Suprapubic skin (tissue), 4 donors: Measurements from ENCODE around the gene PGLYRP2. TPM values are rescaled to one million over a fixed set of nuclear protein-coding genes. Genes with fewer than 3 reads are reported as not detected.
"Not testable (repeated sequence)": the region's sequence is repeated elsewhere in the genome, so short reads cannot be mapped to it uniquely, and the experiment has no call there.

Source experiments
- DNase-seq, 2 donors: peaks; one replicate each; pipeline ENCODE4 v3.0.0-alpha.2; 2019; ENCODE audit warnings: low spot score in 2 of 2
- H3K27ac ChIP-seq: fragments of 200-600 bp; sonication (generic); one replicate; pipeline ENCODE4 v1.5.1; 2019
- H3K27me3 ChIP-seq: fragments of 200-600 bp; sonication (generic); one replicate; pipeline ENCODE4 v1.5.1; 2019
- H3K36me3 ChIP-seq: fragments of 200-600 bp; sonication (generic); one replicate; pipeline ENCODE4 v1.5.1; 2019
- H3K4me1 ChIP-seq: fragments of 200-600 bp; sonication (generic); one replicate; pipeline ENCODE4 v1.5.1; 2019
- H3K4me3 ChIP-seq: fragments of 200-600 bp; sonication (generic); one replicate; pipeline ENCODE4 v1.5.1; 2019; ENCODE audit warnings: mild to moderate bottlenecking
- H3K9me3 ChIP-seq: fragments of 200-600 bp; sonication (generic); one replicate; pipeline ENCODE4 v1.5.1; 2019
- EP300 ChIP-seq: sonication (generic); formaldehyde crosslinking; IDR thresholded peaks from one replicate; pipeline ENCODE4 v1.6.1; 2017; ENCODE audit warnings: antibody characterized with exemption
- POLR2A ChIP-seq, 2 donors: fragments of 450-650 bp; IDR thresholded peaks; one replicate each; pipeline ENCODE4 v1.6.1; 2017; ENCODE audit warnings: antibody characterized with exemption in 2 of 2, mild to moderate bottlenecking in 2 of 2, moderate library complexity in 2 of 2
- POLR2AphosphoS5 ChIP-seq, 3 donors: sonication (generic); formaldehyde crosslinking; IDR thresholded peaks; one replicate each; pipeline ENCODE4 v1.6.1; 2017; ENCODE audit warnings: antibody characterized with exemption in 3 of 3
- WGBS: methylation state at CpG from one replicate; pipeline ENCODE4 v1.1.5; 2018; 5-methylcytosine and 5-hydroxymethylcytosine counted together
- total RNA-seq, 4 donors: library from RNA; depleted of rRNA; stranded (reverse); fragments of >200 nt; gene quantifications; one replicate each; pipeline ENCODE4 v1.1.0, GENCODE V29; 2016
- TF ChIP-seq, protein P1 (sequence below), 2 donors: fragments of 200-600 bp in 1 of 2; fragments of 450-650 bp in 1 of 2; sonication (generic) in 1 of 2; IDR thresholded peaks; one replicate each; pipeline ENCODE4 v1.5.1; 2016 to 2019; ENCODE audit warnings: antibody characterized with exemption in 2 of 2, mild to moderate bottlenecking in 1 of 2, moderate library complexity in 1 of 2

The PGLYRP2 gene
- total RNA-seq, 4 donors from 2014 or later, result 0.21 TPM; not detected in 3

DNA sequence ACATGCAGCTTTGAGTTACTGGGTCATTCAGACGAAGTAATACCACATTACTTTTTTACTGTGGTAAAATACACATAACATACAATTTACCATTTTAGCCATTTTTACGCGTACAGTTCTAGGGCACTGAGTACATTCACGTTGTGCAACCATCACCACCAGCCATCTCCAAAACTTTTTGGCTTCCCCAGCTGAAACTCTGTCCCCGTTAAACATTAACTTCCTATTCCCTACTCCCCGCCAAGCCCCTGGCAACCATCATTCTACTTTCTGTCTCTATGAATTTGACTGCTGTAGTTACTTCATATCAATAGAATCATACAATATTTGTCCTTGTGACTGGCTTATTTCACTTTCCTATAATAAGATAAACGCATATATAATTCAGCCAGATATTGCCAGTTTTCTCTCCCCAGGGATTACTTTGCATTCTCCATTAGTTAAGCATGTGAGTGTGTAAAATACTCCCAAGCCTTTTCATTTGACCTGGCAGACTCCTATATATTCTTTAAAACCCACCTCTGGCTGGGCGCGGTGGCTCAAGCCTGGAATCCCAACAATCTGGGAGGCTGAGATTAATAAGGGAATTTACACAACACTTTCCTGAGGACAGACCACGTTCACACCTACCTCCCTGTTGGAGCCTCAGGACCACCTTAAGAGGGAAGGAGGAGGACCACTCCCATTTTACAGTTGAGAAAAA is 19.0 kb upstream of the PGLYRP2 start:
- no peak for DNase-seq
- peaks cover 10% of the 10 kb centered on the region for H3K27me3 ChIP-seq
- H3K36me3 ChIP-seq, result no peaks in the 10 kb centered on the region
- H3K4me3 ChIP-seq, result no peak overlapping the region
- no peak overlapping the region for H3K27ac ChIP-seq
- no peaks in the 10 kb centered on the region for H3K4me1 ChIP-seq
- 78% methylated on average over 10 of the region's 10 CpGs for WGBS
- TF ChIP-seq, protein P1, sequence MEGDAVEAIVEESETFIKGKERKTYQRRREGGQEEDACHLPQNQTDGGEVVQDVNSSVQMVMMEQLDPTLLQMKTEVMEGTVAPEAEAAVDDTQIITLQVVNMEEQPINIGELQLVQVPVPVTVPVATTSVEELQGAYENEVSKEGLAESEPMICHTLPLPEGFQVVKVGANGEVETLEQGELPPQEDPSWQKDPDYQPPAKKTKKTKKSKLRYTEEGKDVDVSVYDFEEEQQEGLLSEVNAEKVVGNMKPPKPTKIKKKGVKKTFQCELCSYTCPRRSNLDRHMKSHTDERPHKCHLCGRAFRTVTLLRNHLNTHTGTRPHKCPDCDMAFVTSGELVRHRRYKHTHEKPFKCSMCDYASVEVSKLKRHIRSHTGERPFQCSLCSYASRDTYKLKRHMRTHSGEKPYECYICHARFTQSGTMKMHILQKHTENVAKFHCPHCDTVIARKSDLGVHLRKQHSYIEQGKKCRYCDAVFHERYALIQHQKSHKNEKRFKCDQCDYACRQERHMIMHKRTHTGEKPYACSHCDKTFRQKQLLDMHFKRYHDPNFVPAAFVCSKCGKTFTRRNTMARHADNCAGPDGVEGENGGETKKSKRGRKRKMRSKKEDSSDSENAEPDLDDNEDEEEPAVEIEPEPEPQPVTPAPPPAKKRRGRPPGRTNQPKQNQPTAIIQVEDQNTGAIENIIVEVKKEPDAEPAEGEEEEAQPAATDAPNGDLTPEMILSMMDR (IDR thresholded peaks at IDR 0.05), result no peak
- TF ChIP-seq POLR2A (IDR thresholded peaks at IDR 0.05), result no peak
- no peaks in the 10 kb centered on the region for H3K9me3 ChIP-seq

DNA sequence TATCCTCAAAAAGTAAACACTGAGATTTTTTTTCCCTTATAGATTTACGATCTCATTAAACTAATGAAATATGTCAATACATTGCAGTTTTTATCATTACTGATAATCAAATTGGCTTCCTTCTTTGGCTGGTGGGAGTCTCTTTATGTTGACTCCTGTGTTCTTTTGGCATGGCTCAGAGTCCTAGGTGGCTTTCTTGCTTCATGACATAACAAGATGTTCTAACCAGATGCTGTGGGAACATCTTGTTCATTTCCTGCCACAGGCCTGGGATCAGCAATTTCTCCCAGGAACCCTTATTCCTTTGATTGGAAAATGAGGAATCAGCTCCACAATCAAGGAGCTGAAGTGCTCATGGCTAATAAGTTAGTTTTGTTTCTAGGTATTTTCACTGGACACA is 15.8 kb upstream of the PGLYRP2 start:
- 77% methylated on average over 1 of the region's 1 CpG for WGBS
- DNase-seq, result no peak

DNA sequence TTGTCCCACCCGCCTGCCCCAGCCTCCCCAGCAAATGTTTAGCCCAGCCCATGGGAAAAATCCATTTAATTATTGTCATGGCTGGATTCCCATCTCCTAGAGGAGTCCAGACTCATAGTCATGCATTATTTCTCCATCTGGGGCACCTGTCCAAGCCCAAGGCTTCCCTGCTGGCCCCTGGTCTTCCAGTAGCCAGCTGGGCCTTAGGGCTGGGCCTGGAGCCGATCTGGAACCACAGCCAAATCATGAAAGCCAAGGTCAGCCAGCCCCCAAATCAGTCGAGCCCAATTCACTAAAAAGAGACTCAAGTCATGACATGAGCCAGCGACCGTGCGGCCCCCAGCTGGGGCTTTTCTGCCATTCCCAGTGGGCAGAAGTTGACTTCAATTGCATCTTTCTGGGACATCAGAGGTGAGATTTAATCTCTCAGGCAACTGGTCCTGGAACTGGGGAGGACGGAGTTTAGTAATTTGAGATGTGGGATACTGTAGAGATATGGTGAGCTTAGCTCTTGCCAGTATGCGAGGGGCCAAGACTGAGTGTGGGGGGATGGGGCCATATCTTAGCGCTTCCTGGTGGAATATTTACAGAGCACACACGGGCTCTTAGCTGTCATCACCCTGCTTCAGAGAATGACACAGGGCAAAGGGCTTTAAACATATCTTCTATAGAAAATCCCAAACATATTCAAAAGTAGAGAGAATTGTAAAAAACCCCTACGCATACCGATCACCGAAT is 9.4 kb upstream of the PGLYRP2 start:
- Histone ChIP-seq H3K4me3 (no peak overlapping the region), H3K36me3 (no peaks in the 10 kb centered on the region), H3K27me3 (no peaks in the 10 kb centered on the region), H3K9me3 (no peaks in the 10 kb centered on the region), H3K4me1 (no peaks in the 10 kb centered on the region), H3K27ac (no peak overlapping the region)
- TF ChIP-seq POLR2AphosphoS5 (IDR thresholded peaks at IDR 0.05) (no peak), POLR2A (IDR thresholded peaks at IDR 0.05) (no peak), EP300 (no peak)
- TF ChIP-seq, protein P1 (IDR thresholded peaks at IDR 0.05), result no peak
- WGBS, result 69% methylated on average over 13 of the region's 13 CpGs
- no peak for DNase-seq

More for the DNA sequence above, 15.8 kb upstream of the PGLYRP2 start:
- Histone ChIP-seq H3K9me3 (no peaks in the 10 kb centered on the region), H3K27ac (no peak overlapping the region), H3K36me3 (no peaks in the 10 kb centered on the region), H3K4me1 (no peaks in the 10 kb centered on the region), H3K4me3 (no peak overlapping the region), H3K27me3 (peaks cover 4% of the 10 kb centered on the region)
- TF ChIP-seq EP300 (no peak), POLR2AphosphoS5 (IDR thresholded peaks at IDR 0.05) (no peak), POLR2A (IDR thresholded peaks at IDR 0.05) (no peak)
- TF ChIP-seq, protein P1 (IDR thresholded peaks at IDR 0.05), result no peak

DNA sequence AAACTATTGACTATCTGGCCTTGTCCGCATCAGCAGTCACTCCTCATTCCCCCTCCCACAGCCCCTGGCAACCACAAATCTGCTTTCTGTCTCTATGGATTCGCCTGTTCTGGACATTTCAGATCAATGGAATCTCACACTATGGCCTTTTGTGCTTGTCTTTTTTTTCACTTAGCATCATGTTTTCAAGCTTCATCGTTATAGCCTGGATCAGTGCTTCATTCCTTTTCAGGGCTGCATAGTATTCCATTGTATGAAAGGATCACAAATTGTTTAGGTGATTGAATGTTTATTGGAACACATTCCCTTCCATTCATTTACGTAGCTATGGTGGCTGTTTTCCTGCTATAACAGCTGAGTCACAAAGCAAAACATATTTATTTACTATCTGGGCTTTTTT is 7.7 kb upstream of the PGLYRP2 start:
- DNase-seq, result no peak
- 87% methylated on average over 4 of the region's 4 CpGs for WGBS
- no peaks in the 10 kb centered on the region for H3K27me3 ChIP-seq
- no peaks in the 10 kb centered on the region for H3K9me3 ChIP-seq
- TF ChIP-seq, protein P1 (IDR thresholded peaks at IDR 0.05), result no peak
- TF ChIP-seq POLR2A (IDR thresholded peaks at IDR 0.05) (no peak), POLR2AphosphoS5 (IDR thresholded peaks at IDR 0.05) (no peak), EP300 (no peak)
- H3K4me3 ChIP-seq, result no peak overlapping the region
- H3K4me1 ChIP-seq, result no peaks in the 10 kb centered on the region
- H3K27ac ChIP-seq, result no peak overlapping the region
- no peaks in the 10 kb centered on the region for H3K36me3 ChIP-seq

DNA sequence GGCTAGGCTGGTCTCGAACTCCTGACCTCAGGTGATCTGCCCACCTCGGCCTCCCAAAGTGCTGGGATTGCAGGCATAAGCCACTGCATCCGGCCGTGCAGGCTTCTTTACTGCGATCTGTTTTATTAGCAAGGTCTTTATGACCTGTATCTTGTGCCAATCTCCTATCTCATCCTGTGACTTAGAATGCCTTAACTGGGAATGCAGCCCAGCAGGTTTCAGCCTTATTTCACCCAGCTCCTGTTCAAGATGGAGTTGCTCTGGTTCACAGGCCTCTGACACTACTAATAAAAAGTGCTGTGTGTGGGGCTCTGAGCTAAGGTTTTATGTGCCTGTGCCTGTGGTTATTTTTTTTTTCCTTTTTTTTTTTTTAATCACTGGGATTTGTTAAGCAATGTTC is 6.5 kb upstream of the PGLYRP2 start:
- not testable (repeated sequence) for H3K27me3 ChIP-seq, H3K27ac ChIP-seq, H3K9me3 ChIP-seq, DNase-seq, H3K36me3 ChIP-seq, H3K4me1 ChIP-seq, H3K4me3 ChIP-seq
- WGBS, result 59% methylated on average over 5 of the region's 5 CpGs

DNA sequence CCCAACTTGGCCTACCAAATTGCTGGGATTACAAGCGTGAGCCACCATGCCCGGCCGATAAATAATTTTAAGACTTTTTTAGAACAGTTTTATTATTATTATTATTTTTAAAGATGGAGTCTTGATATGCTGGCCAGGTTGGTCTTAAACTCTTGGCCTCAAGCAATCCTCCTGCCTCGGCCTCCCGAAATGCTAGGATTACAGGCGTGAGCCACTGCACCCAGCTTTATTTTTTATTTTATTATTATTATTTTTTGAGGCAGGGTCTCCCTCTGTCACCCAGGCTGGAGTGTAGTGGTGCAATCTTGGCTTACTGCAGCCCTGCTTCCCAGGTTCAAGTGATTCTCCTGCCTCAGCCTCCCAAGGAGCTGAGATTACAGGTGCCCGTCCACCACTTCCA is 1.7 kb upstream of the PGLYRP2 start:
- not testable (repeated sequence) for H3K27me3 ChIP-seq, H3K36me3 ChIP-seq, H3K4me1 ChIP-seq, H3K9me3 ChIP-seq, DNase-seq, H3K27ac ChIP-seq, H3K4me3 ChIP-seq
- 88% methylated on average over 7 of the region's 7 CpGs for WGBS
